T-helper 2 cell (primary cell): ENCODE data around the gene HMBS.
A peak's percentile ranks its signal among the peaks of the same experiment; 100 is the strongest.
"Not testable (repeated sequence)": the region's sequence is repeated elsewhere in the genome, so short reads cannot be mapped to it uniquely, and the experiment has no call there.

Experiments used
- DNase-seq, 5 experiments: peaks; one replicate each; pipeline versions ENCODE4 v3.0.0 to v3.0.0-alpha.2; 2012 to 2022

The HMBS gene

GRCh38 chr11:119118946-119119345 lies 34.3 kb downstream of the HMBS start:
- no peak for DNase-seq

- DNase-seq: no peak
Measured at GRCh38 chr11:119120639-119121007, 35.9 kb downstream of the HMBS start.

GRCh38 chr11:119121008-119121810 lies 36.5 kb downstream of the HMBS start, which contains the start of gene HINFP:
TSS of gene HINFP (plus strand) at chr11:119121580. CDS start at chr11:119126945, 5,365 bp downstream.
- DNase-seq: peak; percentile 99 to 100 (median 100)

GRCh38 chr11:119121811-119122124 lies 37.1 kb downstream of the HMBS start:
- no peak for DNase-seq

- DNase-seq: no peak
Measured at GRCh38 chr11:119125821-119126220, 41.1 kb downstream of the HMBS start.

- no peak for DNase-seq
Measured at GRCh38 chr11:119126675-119127268, 42.1 kb downstream of the HMBS start.

GRCh38 chr11:119130662-119131061 lies 46.0 kb downstream of the HMBS start:
- no peak for DNase-seq

GRCh38 chr11:119134389-119134978 lies 49.8 kb downstream of the HMBS start:
- DNase-seq: no peak

GRCh38 chr11:119139276-119139675 lies 54.6 kb downstream of the HMBS start:
- DNase-seq: not testable (repeated sequence)
